H1 (cell line): ENCODE measurements around the gene PASD1. TPM values are rescaled to one million over a fixed set of nuclear protein-coding genes. Genes with fewer than 3 reads are reported as not detected.
A peak's percentile ranks its signal among the peaks of the same experiment; 100 is the strongest.

ENCODE experiments used
- CTCF ChIA-PET: fragments of 300-600 bp; sonication (Branson Sonifier 250); formaldehyde crosslinking; loops from one replicate; lab custom pipeline; 2021; ENCODE audit not compliant: partially characterized antibody; lab: Charles Lee
- POLR2A ChIA-PET: fragments of 300-600 bp; sonication (Branson Sonifier 250); formaldehyde crosslinking; loops from one replicate; lab custom pipeline; 2021; ENCODE audit warnings: inconsistent platforms; ENCODE audit not compliant: partially characterized antibody; lab: Charles Lee
- DNase-seq, 2 experiments: peaks; one replicate each; pipeline versions ENCODE4 v3.0.0 to v3.0.0-alpha.2; 2010 to 2022; ENCODE audit warnings: low spot score in 2 of 2, low read depth in 1 of 2, mixed read lengths in 1 of 2
- FAIRE-seq: peaks from 2 replicates; lab custom pipeline; 2011; peaks lifted over from hg19 to GRCh38; lab: Jason Lieb, UNC
- H2AFZ ChIP-seq: 2 replicates; pipeline ENCODE4 v1.8.1; 2012; ENCODE audit warnings: low read length, inconsistent platforms
- H2AK5ac ChIP-seq: 2 replicates; pipeline ENCODE4 v1.6.1; 2013; ENCODE audit warnings: low read depth, low read length
- H2BK120ac ChIP-seq: replicated peaks from 2 replicates; pipeline ENCODE3; 2013; ENCODE audit warnings: low read depth, low read length, inconsistent platforms
- H2BK12ac ChIP-seq: 2 replicates; pipeline ENCODE4 v1.6.1; 2013; ENCODE audit warnings: low read depth, low read length
- H2BK15ac ChIP-seq: 2 replicates; pipeline ENCODE4 v1.6.1; 2013; ENCODE audit warnings: low read length
- H2BK20ac ChIP-seq: 2 replicates; pipeline ENCODE4 v1.6.1; 2013; ENCODE audit warnings: low read length
- H2BK5ac ChIP-seq: 2 replicates; pipeline ENCODE4 v1.6.1; 2013; ENCODE audit warnings: low read depth, low read length
- H3K14ac ChIP-seq: 2 replicates; pipeline ENCODE4 v1.6.1; 2013; ENCODE audit warnings: inconsistent platforms; ENCODE audit not compliant: insufficient read length
- H3K18ac ChIP-seq: 2 replicates; pipeline ENCODE4 v1.6.1; 2013; ENCODE audit warnings: low read length; ENCODE audit errors: extremely low read depth
- H3K23ac ChIP-seq: 2 replicates; pipeline ENCODE4 v1.6.1; 2013; ENCODE audit warnings: inconsistent platforms; ENCODE audit not compliant: insufficient read length
- H3K23me2 ChIP-seq: 2 replicates; pipeline ENCODE4 v1.6.1; 2013; ENCODE audit warnings: low read depth, low read length
- H3K27ac ChIP-seq: 2 replicates; pipeline ENCODE4 v1.6.1; 2011; ENCODE audit warnings: low read depth, low read length, inconsistent platforms
- H3K27me3 ChIP-seq, 4 experiments: replicated peaks in 1 of 4; 1 replicate in 1 of 4; 2 replicates in 3 of 4; pipeline versions ENCODE4 v1.6.1 to v1.8.1; 2011 to 2013; ENCODE audit warnings: low read length in 3 of 4, mild to moderate bottlenecking in 3 of 4, inconsistent platforms in 2 of 4, mixed read lengths in 2 of 4, moderate library complexity in 1 of 4; ENCODE audit not compliant: control insufficient read depth in 3 of 4, insufficient read depth in 3 of 4; ENCODE audit errors: extremely low read depth in 1 of 4
- H3K36me3 ChIP-seq, 4 experiments: 2 replicates each; pipeline versions ENCODE4 v1.6.1 to v1.8.1; 2011 to 2013; ENCODE audit warnings: mild to moderate bottlenecking in 4 of 4, low read length in 3 of 4, moderate library complexity in 2 of 4, control low read depth in 1 of 4, inconsistent platforms in 1 of 4; ENCODE audit not compliant: insufficient read depth in 4 of 4, control insufficient read depth in 2 of 4
- H3K4ac ChIP-seq: replicated peaks from 2 replicates; pipeline ENCODE3; 2013; ENCODE audit warnings: low read length, low read depth, mixed read lengths, inconsistent platforms; ENCODE audit not compliant: insufficient read length
- H3K4me1 ChIP-seq, 4 experiments: replicated peaks in 1 of 4; 1 replicate in 1 of 4; 2 replicates in 3 of 4; pipeline versions ENCODE4 v1.6.1 to v1.8.1; 2011 to 2013; ENCODE audit warnings: low read length in 3 of 4, inconsistent platforms in 2 of 4, mixed read lengths in 1 of 4; ENCODE audit not compliant: insufficient read depth in 4 of 4, control insufficient read depth in 3 of 4
- H3K4me2 ChIP-seq, 2 experiments: 2 replicates each; pipeline versions ENCODE4 v1.6.1 to v1.8.1; 2011 to 2013; ENCODE audit warnings: low read depth in 2 of 2, low read length in 2 of 2, control low read depth in 1 of 2, inconsistent platforms in 1 of 2, mild to moderate bottlenecking in 1 of 2; ENCODE audit not compliant: insufficient read depth in 1 of 2
- H3K4me3 ChIP-seq, 4 experiments: fragments of 200-600, 300-600 bp in 1 of 4; sonication (generic), shearing (Covaris generic), sonication (Bioruptor Twin) in 1 of 4; 2 replicates each; pipeline versions ENCODE4 v1.5.1 to v1.8.1; 2011 to 2016; ENCODE audit warnings: low read length in 4 of 4, low read depth in 3 of 4, control low read depth in 2 of 4, inconsistent platforms in 2 of 4, mild to moderate bottlenecking in 2 of 4, mixed read lengths in 1 of 4, moderate library complexity in 1 of 4; ENCODE audit not compliant: insufficient read depth in 2 of 4; ENCODE audit errors: extremely low read depth in 1 of 4
- H3K56ac ChIP-seq: replicated peaks from 2 replicates; pipeline ENCODE3; 2013; ENCODE audit warnings: low read depth, mild to moderate bottlenecking, mixed read lengths, low read length, inconsistent platforms; ENCODE audit not compliant: insufficient read length
- H3K79me1 ChIP-seq: 2 replicates; pipeline ENCODE4 v1.6.1; 2013; ENCODE audit warnings: low read depth, low read length, control low read depth
- H3K79me2 ChIP-seq, 2 experiments: 2 replicates each; pipeline versions ENCODE4 v1.6.1 to v1.8.1; 2012 to 2013; ENCODE audit warnings: low read length in 2 of 2, mild to moderate bottlenecking in 2 of 2, inconsistent platforms in 1 of 2; ENCODE audit not compliant: insufficient read depth in 2 of 2, control insufficient read depth in 1 of 2
- H3K9ac ChIP-seq, 4 experiments: replicated peaks in 1 of 4; 1 replicate in 1 of 4; 2 replicates in 3 of 4; pipeline versions ENCODE4 v1.6.1 to v1.8.1; 2011 to 2013; ENCODE audit warnings: low read depth in 3 of 4, low read length in 3 of 4, control low read depth in 2 of 4, mild to moderate bottlenecking in 2 of 4, moderate library complexity in 2 of 4, inconsistent platforms in 1 of 4; ENCODE audit errors: extremely low read depth in 1 of 4
- H3K9me3 ChIP-seq, 2 experiments: 2 replicates each; pipeline versions ENCODE4 v1.6.1 to v1.8.1; 2012 to 2013; ENCODE audit warnings: mild to moderate bottlenecking in 2 of 2, moderate library complexity in 2 of 2, control low read depth in 1 of 2, inconsistent platforms in 1 of 2, low read depth in 1 of 2, low read length in 1 of 2, mixed read lengths in 1 of 2; ENCODE audit not compliant: insufficient read depth in 2 of 2
- H4K20me1 ChIP-seq, 2 experiments: replicated peaks in 1 of 2; 2 replicates each; pipeline versions ENCODE3 to v1.8.1; 2011 to 2013; ENCODE audit warnings: inconsistent platforms in 2 of 2, low read length in 2 of 2, mild to moderate bottlenecking in 1 of 2; ENCODE audit not compliant: insufficient read depth in 2 of 2, control insufficient read depth in 1 of 2
- H4K5ac ChIP-seq: 2 replicates; pipeline ENCODE4 v1.6.1; 2013; ENCODE audit warnings: low read length, low read depth, mixed read lengths, inconsistent platforms; ENCODE audit not compliant: insufficient read length
- H4K8ac ChIP-seq: 2 replicates; pipeline ENCODE4 v1.8.0; 2013; ENCODE audit warnings: mild to moderate bottlenecking, moderate library complexity, low read length, inconsistent platforms; ENCODE audit not compliant: insufficient read depth; ENCODE audit errors: extremely low read depth
- H4K91ac ChIP-seq: replicated peaks from 2 replicates; pipeline ENCODE3; 2013; ENCODE audit warnings: low read length, mixed read lengths, inconsistent platforms; ENCODE audit not compliant: insufficient read length
- CHD2 ChIP-seq: IDR thresholded peaks from 2 replicates; pipeline ENCODE4 v1.6.1; 2012; ENCODE audit warnings: low read length, improper control_type of control experiment
- KDM4A ChIP-seq: IDR thresholded peaks from one replicate; pipeline ENCODE4 v1.7.1; 2012; ENCODE audit warnings: low read depth, mild to moderate bottlenecking, moderate library complexity, low read length, inconsistent platforms; ENCODE audit not compliant: severe bottlenecking
- MAX ChIP-seq: IDR thresholded peaks from 2 replicates; pipeline ENCODE4 v1.6.1; 2012; ENCODE audit warnings: inconsistent platforms
- RXRA ChIP-seq: IDR thresholded peaks from 2 replicates; pipeline ENCODE4 v1.6.1; 2011; ENCODE audit warnings: low read depth, mild to moderate bottlenecking, low read length, moderate library complexity; ENCODE audit not compliant: insufficient read depth
- SIN3A ChIP-seq, 2 experiments: IDR thresholded peaks in 1 of 2; conservative IDR thresholded peaks in 1 of 2; 2 replicates each; pipeline ENCODE4 v1.6.1; 2011 to 2012; ENCODE audit warnings: low read length in 2 of 2, improper control_type of control experiment in 1 of 2, low read depth in 1 of 2, mild to moderate bottlenecking in 1 of 2
- SIX5 ChIP-seq: IDR thresholded peaks from 2 replicates; pipeline ENCODE4 v1.6.1; 2011; ENCODE audit warnings: mild to moderate bottlenecking, low read depth, low read length
- WGBS, 2 experiments: shearing (Covaris generic) in 1 of 2; methylation state at CpG; one replicate each; pipeline versions ENCODE4 v1.1.6 to v1.1.7; 2013 to 2015; ENCODE audit warnings: low lambda C conversion rate in 2 of 2, mixed read lengths in 2 of 2, inconsistent platforms in 1 of 2, low coverage in 1 of 2, missing lambda C conversion rate in 1 of 2; ENCODE audit not compliant: insufficient replicate concordance in 2 of 2, insufficient coverage in 1 of 2, insufficient read length in 1 of 2; ENCODE audit errors: extremely low coverage in 1 of 2, missing lambda C conversion rate in 1 of 2; 5-methylcytosine and 5-hydroxymethylcytosine counted together
- polyA plus RNA-seq, 7 experiments: library from polyadenylated mRNA; depleted of rRNA in 3 of 7; stranded (reverse) in 5 of 7; unstranded in 2 of 7; fragments of >200 nt in 5 of 7; fragments of 200-250 nt in 2 of 7; gene quantifications; 1 replicate in 5 of 7; 2 replicates in 1 of 7; 4 replicates in 1 of 7; pipeline versions ENCODE4 v1.2.1 to v1.2.3, GENCODE V29; 2011 to 2013; ENCODE audit warnings: missing spikeins in 2 of 7, mixed read lengths in 2 of 7
- total RNA-seq: library from RNA; stranded (reverse); fragmentation: NEBNext Ultra II Directional; extraction: Animal tissue kit (Norgen Biotek cat#: 25700); gene quantifications from 2 replicates; pipeline ENCODE4 v1.2.1, GENCODE V29; 2021

PASD1 gene
- total and polyA plus RNA-seq, 2 of the 8 experiments (the other 6 are each of a cell fraction or from before 2014, with no cell fraction given), result 0.03 to 0.09 TPM

GRCh38 chrX:151695583-151696340 lies 132.3 kb downstream of the PASD1 start:
- WGBS, 2 experiments, result 41% methylated on average over 12 of the region's 19 CpGs; no CpG with 5 or more reads in 1 of the 2 experiments
- POLR2A ChIA-PET, result no interaction called here
- no peak for DNase-seq

More at GRCh38 chrX:151695583-151696340, 132.3 kb downstream of the PASD1 start:
- H3K4me1 ChIP-seq, result peaks cover 0 to 6% (median 0%) of the 10 kb centered on the region in 4 experiments; a peak in 1 of 7 replicates
- H3K23ac ChIP-seq, result no peak overlapping the region
- no peak overlapping the region for H3K56ac ChIP-seq
- CTCF ChIA-PET, result interaction anchor here (1.3 kb wide), 1 partner anchor 18 kb away, joined by 4 read pairs; no protein-coding TSS in a partner anchor
- peaks cover 0 to 6% (median 1%) of the 10 kb centered on the region in 4 experiments; a peak in 2 of 7 replicates for H3K27me3 ChIP-seq
- H3K4ac ChIP-seq, result no peak overlapping the region
- FAIRE-seq, result no peak
- H3K4me3 ChIP-seq, result peak overlapping the region; percentile 29 to 59 (median 44); a peak in 7 of 8 replicates
- H2AFZ ChIP-seq, result no peak overlapping the region
- H2BK12ac ChIP-seq, result no peak overlapping the region
- H4K20me1 ChIP-seq, result no peaks in the 10 kb centered on the region
- H3K9me3 ChIP-seq, result no peaks in the 10 kb centered on the region
- H4K5ac ChIP-seq, result no peak overlapping the region
- no peak overlapping the region; the same call in 1 of the 2 replicates for H3K18ac ChIP-seq
- H3K36me3 ChIP-seq, result no peaks in the 10 kb centered on the region
- no peak overlapping the region for H3K27ac ChIP-seq
- H2AK5ac ChIP-seq, result no peak overlapping the region
- TF ChIP-seq RXRA (no peak), SIN3A (conservative IDR thresholded peaks at IDR 0.05 in 1 of 2, IDR thresholded peaks at IDR 0.05 in 1 of 2; ENCODE audit: low read depth in 1 of 2, low read length in 2 of 2) (no peak), CHD2 (no peak), KDM4A (peak; percentile 30), MAX (no peak), SIX5 (no peak)
- H3K14ac ChIP-seq, result no peak overlapping the region
- H3K4me2 ChIP-seq, result peak overlapping the region; percentile 74 to 83
- H3K79me1 ChIP-seq, result no peaks in the 10 kb centered on the region
- no peak overlapping the region for H2BK20ac ChIP-seq
- H2BK15ac ChIP-seq, result no peak overlapping the region; the same call in 1 of the 2 replicates
- H3K9ac ChIP-seq, result no peak overlapping the region; a peak in 1 of 7 replicates
- H2BK5ac ChIP-seq, result no peak overlapping the region
- H2BK120ac ChIP-seq, result no peak overlapping the region
- no peak overlapping the region for H4K91ac ChIP-seq
- H3K79me2 ChIP-seq, result no peaks in the 10 kb centered on the region
- no peaks in the 10 kb centered on the region for H3K23me2 ChIP-seq
- no peak overlapping the region for H4K8ac ChIP-seq
